GM18951 (cell line): ENCODE measurements around the gene C11orf68.

ENCODE experiments used
- POLR2A ChIP-seq: IDR thresholded peaks from 4 replicates; pipeline ENCODE4 v1.6.1; 2011; ENCODE audit warnings: mild to moderate bottlenecking; ENCODE audit not compliant: insufficient read length, insufficient read depth; ENCODE audit errors: extremely low read depth
- in situ Hi-C: fragments of 300-500 bp; cut with MboI; formaldehyde crosslinking; loops from one replicate; pipeline ENCODE4 v1.12.0; 2022; ENCODE audit warnings: low sequenced_read_pairs, mixed read lengths, inconsistent platforms; ENCODE audit not compliant: unreplicated experiment

The C11orf68 gene

GRCh38 chr11:65947603-65948125 is 28.8 kb upstream of the C11orf68 start:
- in situ Hi-C loops = no loop called here
- TF ChIP-seq POLR2A = no peak

- in situ Hi-C loops = no loop called here
Observed at GRCh38 chr11:65947133-65947532, 28.3 kb upstream of the C11orf68 start.

GRCh38 chr11:65946655-65947054 is 27.8 kb upstream of the C11orf68 start:
- no peak for TF ChIP-seq POLR2A
- in situ Hi-C loops = no loop called here

More at GRCh38 chr11:65947133-65947532, 28.3 kb upstream of the C11orf68 start:
- no peak for TF ChIP-seq POLR2A

- no peak for TF ChIP-seq POLR2A
- in situ Hi-C loops = no loop called here
Observed at GRCh38 chr11:65945941-65946558, 27.2 kb upstream of the C11orf68 start.

GRCh38 chr11:65945430-65945911 is 26.6 kb upstream of the C11orf68 start, which contains the start of gene TSGA10IP:
TSS of gene TSGA10IP (plus strand) at chr11:65945480. CDS start at chr11:65945676, 196 bp downstream.
- in situ Hi-C loops = no loop called here
- TF ChIP-seq POLR2A = no peak

GRCh38 chr11:65944767-65945166 is 25.9 kb upstream of the C11orf68 start:
- in situ Hi-C loops = no loop called here
- no peak for TF ChIP-seq POLR2A

GRCh38 chr11:65944191-65944590 is 25.3 kb upstream of the C11orf68 start:
- in situ Hi-C loops = no loop called here
- no peak for TF ChIP-seq POLR2A

- in situ Hi-C loops = no loop called here
Observed at GRCh38 chr11:65942531-65942930, 23.7 kb upstream of the C11orf68 start.

GRCh38 chr11:65941720-65942310 is 23.0 kb upstream of the C11orf68 start:
- TF ChIP-seq POLR2A = no peak

More at GRCh38 chr11:65942531-65942930, 23.7 kb upstream of the C11orf68 start:
- TF ChIP-seq POLR2A = no peak

GRCh38 chr11:65937766-65938165 is 18.9 kb upstream of the C11orf68 start:
- no peak for TF ChIP-seq POLR2A
- in situ Hi-C loops = no loop called here

More at GRCh38 chr11:65941720-65942310, 23.0 kb upstream of the C11orf68 start:
- in situ Hi-C loops = no loop called here

GRCh38 chr11:65934014-65934413 is 15.2 kb upstream of the C11orf68 start:
- in situ Hi-C loops = no loop called here

GRCh38 chr11:65932558-65932919 is 13.7 kb upstream of the C11orf68 start:
- TF ChIP-seq POLR2A = no peak

More at GRCh38 chr11:65934014-65934413, 15.2 kb upstream of the C11orf68 start:
- no peak for TF ChIP-seq POLR2A

GRCh38 chr11:65931773-65932557 is 13.1 kb upstream of the C11orf68 start:
- no peak for TF ChIP-seq POLR2A
- in situ Hi-C loops = no loop called here

More at GRCh38 chr11:65932558-65932919, 13.7 kb upstream of the C11orf68 start:
- in situ Hi-C loops = no loop called here
